IPS-18c (cell line): ENCODE measurements around the gene ZDHHC7.

Experiments used
- H3K4me3 ChIP-seq: 2 replicates; pipeline ENCODE4 v1.7.0; 2013; ENCODE audit warnings: low read depth, mild to moderate bottlenecking, low read length, moderate library complexity; ENCODE audit not compliant: insufficient read depth
- H3K9me3 ChIP-seq: one replicate; pipeline ENCODE4 v1.6.1; 2013; ENCODE audit warnings: mild to moderate bottlenecking, low read length, moderate library complexity; ENCODE audit not compliant: control insufficient read depth, insufficient read depth

The ZDHHC7 gene

DNA sequence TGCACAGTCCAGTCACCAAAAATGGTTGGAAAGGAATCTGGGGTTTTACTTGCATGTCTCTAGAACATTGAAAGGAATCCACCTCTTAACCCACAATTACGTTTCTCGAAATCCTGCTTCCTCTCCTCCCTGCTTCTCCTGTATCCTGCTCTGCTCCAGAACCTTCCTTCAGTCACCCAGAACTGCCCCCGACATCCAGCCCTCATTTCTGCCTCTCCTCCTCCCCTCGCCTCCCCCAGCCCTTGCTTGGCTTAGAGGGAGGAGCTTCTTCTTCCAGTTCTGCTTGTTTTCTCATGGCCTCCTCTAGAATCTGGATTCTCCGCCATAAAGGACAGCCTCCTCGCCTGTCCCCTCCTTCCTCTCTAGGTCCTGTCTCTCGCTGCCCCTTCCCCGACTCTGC, 48.3 kb downstream of the ZDHHC7 start:
- H3K4me3 ChIP-seq = no peak overlapping the region
- no peaks in the 10 kb centered on the region for H3K9me3 ChIP-seq

DNA sequence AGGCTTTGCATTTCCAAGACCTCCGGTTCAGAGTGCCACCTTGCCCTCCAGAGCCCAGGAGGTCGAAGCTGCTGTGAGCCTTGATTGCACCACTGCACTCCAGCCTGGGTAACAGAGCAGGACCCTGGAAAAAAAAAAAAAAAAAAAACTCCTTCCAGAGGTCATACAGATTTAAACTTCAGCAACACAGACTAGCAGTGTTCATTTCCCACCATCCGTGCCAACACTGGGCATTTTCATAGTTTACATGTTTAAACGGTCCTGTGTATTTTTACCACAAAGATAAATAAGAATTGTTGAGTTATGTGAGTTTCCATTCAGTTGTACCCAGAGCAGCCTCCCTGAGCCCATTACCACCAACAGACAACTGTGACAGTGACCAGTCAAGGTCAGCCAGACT, 50.4 kb downstream of the ZDHHC7 start:
- Histone ChIP-seq H3K4me3 (no peak overlapping the region), H3K9me3 (no peaks in the 10 kb centered on the region)

DNA sequence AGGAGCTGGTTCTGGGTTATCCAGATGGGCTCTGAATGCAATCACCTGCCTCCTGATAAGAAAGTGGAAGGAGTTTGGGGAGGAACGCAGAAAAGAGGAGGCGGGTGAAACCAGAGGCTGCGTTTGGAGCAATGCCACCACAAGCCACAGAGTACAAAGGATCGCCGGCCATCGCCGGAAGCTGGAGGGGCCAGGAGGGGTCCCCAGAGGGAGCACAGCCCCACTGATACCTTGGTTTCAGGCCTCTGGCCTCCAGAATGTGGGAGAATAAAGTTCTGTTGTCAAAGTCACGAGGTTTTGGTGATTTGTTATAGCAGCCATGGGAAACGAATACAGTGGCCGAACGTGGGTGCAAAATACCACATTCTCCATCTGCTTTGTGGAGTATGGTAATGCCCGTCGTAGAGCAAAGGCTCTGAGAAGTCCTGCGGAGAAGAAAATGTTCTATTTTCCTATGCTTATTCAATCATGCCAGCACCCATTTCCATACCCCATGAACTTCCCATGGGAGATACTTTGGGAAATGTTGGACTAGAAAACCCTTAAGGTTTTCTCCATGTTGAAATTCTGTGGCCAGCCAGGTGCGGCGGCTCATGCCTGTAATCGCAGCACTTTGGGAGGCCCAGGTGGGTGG, 51.4 kb downstream of the ZDHHC7 start:
- Histone ChIP-seq H3K9me3 (no peaks in the 10 kb centered on the region), H3K4me3 (no peak overlapping the region)

DNA sequence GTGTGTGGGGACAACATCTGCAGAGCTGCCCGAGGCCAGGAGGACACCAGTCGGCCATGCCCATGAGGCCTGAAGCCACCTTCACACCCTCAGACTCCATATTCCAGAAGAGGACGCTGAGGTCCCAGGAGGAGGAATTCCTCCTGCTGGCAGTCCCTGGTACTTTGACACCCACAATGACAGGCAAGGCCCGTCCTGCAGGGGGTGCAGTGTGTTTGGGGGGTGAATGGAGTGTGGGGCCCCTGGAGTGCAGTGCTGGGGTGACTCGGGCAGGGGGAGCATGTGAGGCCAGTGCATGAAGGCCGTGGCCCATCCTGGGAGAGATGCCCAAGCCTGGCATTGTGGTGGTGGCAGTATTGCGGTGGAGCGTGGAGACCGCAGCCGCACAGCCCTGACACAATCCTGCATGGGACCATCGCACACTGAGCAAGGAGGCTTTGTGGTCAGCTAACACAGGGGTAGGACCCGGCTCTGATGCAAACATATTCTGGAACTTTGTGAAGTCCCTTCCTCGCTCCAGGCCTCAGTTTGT, 52.2 kb downstream of the ZDHHC7 start:
- no peaks in the 10 kb centered on the region for H3K9me3 ChIP-seq
- no peak overlapping the region for H3K4me3 ChIP-seq

DNA sequence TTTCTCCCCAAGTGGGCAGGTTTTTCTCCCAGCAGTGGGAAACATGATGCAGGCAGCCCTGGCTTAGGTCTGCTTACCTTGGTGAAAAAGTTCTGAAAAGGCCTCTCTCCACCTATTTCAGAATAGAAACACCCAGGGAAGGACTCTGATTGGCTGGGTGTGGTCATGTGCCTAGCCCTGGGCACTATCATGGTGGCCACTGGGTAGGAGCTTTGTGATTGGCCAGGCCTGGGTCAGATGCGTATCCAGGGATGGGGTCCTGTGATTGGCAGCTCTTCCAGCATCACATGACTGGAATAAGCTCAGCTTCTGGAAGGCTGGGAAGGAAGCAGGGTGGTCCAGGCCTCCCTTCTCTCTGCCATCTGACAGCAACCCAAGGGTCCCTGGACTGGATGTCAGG, 53.5 kb downstream of the ZDHHC7 start:
- no peak overlapping the region for H3K4me3 ChIP-seq
- no peaks in the 10 kb centered on the region for H3K9me3 ChIP-seq

DNA sequence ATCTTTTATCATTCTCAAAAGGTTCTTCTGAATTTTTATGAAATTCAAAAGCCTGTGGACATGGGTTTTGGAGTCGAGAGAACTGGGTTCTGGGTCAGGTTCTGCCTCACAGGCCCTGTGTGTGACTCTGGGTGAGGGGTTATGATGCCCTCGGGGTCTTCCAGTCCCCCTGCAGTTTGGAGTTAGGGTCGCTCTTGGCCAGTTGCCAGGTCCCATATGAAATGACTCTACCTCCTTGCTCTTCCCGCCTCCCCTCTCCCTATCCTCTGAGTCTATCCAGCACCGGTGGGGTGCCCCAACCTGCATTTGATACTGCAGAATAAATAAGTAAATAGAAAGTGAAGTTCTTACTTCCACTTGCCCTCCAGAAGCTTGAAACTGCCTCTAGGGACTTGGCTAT, 54.1 kb downstream of the ZDHHC7 start:
- Histone ChIP-seq H3K4me3 (no peak overlapping the region), H3K9me3 (no peaks in the 10 kb centered on the region)

DNA sequence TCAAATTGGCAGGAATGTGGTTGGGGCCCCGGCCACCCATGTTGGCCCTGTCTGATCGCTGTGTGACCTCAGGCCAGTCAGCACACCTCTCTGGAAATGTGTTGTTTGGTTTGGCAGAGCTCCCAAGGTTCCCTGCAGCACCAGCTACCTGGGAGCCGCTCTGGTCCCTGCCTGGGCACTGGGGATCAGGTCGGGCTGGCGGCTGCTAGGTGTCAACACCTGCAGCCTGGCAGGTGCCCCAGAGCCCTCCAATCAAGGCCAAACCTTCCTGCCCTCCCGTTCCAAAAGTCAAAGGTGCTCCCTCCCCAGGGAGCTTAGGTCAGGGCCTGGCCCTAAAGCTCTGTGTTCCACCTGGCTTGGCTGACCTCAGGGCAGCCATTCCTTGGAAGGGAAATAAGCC, 55.9 kb downstream of the ZDHHC7 start:
- H3K9me3 ChIP-seq = no peaks in the 10 kb centered on the region
- no peak overlapping the region for H3K4me3 ChIP-seq

DNA sequence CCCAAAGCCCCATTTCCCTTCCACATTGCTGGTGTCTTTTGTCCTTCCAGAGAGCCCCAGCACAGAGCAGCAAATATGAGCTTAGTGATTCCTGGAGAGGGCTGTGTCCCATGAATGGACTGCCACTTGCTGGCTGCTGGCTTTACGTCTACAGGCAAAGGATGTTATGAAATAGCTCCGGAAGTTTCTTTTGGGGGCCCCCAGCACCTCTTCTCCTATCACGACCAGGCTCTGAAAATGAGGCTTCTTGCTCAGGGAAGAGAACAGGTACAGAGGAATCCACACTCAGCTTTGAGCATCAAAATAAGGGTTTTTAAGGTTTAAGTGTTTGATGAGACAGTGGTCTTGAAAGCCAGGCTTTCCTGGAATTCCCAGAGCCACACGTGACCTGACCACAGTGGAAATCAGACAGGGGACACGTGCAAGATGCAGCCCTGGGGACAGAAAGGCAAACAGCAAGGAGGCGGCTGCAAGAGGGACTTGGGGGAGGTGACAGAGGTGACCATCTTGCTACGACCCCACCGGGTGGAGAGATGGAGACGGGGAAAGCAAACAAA, 58.1 kb downstream of the ZDHHC7 start:
- Histone ChIP-seq H3K9me3 (no peaks in the 10 kb centered on the region), H3K4me3 (no peak overlapping the region)

DNA sequence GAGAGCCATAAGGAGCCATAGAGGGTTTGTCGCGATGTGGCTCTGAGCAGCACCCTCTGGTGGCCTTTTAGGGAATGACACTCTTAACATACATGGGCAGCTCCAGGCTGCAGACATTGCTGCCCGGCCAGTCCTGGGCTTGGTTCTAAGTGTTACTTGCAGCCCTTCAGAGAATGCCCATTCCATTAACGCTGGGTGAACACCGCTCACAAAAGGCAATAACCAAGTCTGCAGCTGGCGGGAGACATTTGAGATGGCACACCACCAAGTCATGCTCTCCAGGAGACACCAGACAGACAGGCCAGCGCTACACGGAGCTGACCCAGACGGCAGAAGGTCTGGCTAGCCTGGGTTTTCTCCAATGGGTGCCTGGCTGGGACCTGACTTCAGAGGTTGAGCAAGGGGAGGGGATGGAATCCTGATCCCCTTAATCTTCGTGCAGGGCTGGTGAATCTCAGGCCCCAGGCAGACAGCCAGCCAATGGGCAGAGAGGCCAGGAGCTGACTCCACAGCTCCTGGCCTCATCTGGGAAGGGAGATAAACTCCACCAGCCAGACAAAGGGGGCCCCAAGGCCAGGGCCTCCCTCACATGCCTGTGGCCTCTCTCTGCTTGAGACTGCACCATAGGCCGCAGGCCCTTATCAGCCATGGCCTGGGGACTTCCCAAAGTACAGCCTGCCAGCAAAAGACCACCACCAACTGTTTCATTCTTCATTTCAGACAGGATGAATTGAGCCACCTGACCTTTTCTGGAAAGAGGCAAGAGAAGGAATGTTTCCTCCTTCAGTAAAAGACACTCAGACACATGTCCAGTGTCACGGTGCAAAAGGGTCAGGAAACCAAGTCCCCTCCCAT, 58.8 kb downstream of the ZDHHC7 start:
- Histone ChIP-seq H3K9me3 (no peaks in the 10 kb centered on the region), H3K4me3 (no peak overlapping the region)

DNA sequence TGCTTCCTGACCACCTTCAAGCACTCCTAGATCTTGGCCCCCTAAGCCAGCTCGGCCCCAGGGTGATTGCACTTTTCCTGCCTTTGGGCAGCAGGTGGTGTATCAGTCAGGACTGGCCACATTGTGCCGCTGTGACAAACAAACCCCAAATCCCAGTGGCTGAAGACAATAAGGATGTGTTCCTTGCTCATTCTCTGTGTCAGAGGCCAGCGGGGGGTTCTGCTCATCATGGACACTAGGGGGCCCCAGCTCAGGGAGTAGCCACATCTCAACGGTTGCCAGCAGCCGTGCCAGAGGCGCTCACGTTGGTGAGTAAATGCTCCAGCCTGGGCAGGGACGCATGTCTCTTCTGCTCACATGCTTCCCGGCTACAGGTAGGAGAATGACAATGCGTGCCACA, 60.4 kb downstream of the ZDHHC7 start:
- Histone ChIP-seq H3K9me3 (no peaks in the 10 kb centered on the region), H3K4me3 (no peak overlapping the region)

DNA sequence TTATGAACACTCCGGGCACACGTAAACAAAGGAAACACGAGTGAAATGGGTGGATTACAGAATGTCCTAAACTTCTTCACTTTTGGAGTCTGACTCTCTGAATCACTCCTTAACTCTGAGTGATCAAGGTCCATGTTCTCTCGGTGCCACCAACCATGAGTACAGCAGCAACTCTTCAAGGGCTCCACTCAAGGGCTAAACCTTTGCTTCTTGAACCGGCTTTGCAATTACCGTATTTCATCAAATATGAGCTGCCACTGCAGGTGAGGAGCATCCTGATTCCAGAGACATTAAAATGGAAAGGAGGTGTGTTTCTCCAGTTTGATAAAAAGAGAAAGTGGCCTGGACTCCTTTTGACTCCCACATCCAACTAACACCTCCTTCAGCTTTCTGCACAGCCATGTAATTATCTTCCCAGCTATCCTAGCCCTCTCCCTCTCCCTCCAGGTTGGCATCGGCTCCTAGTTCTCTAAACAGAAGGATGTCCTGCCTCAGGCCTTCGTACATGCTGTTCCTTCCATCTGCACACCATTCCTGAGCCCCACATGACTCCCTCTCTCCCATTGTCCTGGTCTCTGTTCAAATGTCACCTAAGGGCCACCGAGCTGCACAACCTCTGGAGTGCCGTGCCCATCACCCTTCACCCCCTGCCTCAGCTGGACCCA, 61.4 kb downstream of the ZDHHC7 start:
- no peak overlapping the region for H3K4me3 ChIP-seq
- H3K9me3 ChIP-seq = no peaks in the 10 kb centered on the region

DNA sequence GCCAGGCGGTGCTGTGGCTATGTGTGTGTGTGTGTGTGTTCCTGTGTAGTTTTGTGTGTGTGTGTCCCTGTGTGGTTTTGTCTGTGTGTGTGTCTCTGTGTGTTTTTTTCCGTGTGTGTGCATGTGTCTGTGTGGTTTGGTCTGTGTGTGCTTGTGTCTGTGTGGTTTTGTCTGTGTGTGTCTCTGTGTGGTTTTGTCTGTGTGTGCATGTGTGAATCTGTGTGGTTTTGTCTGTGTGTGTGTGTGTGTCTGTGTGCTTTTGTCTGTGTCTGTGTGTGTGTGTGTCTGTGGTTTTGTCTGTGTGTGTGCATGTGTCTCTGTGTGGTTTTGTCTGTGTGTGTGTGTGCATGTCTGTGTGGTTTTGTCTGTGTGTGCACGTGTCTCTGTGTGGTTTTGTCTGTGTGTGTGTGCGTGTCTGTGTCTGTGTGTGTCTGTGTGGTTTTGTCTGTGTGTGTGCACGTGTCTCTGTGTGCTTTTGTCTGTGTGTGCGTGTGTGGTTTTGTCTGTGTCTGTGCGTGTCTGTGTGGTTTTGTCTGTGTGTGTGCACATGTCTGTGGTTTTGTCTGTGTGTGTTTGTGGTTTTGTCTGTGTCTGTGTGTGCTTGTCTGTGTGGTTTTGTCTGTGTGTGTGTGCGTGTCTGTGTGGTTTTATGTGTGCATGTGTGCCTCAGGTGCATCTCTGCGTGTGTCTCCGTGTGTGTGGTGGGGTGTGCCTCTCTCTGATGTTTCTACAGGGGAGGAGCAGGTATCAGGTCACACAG, 62.3 kb downstream of the ZDHHC7 start:
- Histone ChIP-seq H3K9me3 (no peaks in the 10 kb centered on the region), H3K4me3 (no peak overlapping the region)

DNA sequence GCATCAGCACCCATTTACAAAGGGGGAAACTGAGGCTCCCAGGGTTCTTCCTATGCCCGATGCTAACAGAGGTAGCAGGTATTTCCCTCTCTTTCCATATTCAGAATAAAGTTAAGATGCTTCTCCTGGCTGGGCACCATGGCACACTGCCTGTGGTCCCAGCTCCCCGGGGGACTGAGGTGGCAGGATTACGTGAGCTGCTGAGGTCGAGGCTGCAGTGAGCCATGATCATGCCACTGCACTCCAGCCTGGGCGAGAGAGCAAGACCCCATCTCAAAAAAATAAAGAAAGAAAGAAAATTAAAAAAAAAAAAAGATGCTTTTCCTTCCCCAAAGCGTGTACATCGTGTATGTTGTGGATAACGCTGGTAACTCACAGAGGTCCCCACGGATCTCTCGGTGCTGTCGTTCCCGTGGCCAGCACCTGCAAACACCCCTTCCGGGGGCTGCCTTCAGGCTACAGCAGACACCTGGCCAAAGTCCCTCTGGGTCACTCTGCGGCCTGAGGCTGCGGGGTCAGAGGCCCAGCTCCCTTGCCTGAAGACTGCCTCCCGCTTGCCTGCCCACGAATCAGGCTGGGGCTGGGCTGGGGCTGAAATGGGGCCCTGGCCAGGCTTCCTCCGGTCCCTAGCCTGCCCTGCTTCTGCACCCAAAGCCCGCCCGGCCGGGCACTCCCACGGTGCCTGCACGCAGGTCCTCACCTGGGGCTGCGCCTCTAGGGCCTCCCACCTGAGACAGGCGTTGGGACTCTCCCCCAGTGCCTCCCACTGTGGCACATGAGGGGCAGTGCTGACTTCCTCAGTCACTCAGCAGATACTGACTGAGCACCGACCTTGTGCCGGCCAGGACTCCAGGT, 63.1 kb downstream of the ZDHHC7 start:
- Histone ChIP-seq H3K4me3 (no peak overlapping the region), H3K9me3 (no peaks in the 10 kb centered on the region)

DNA sequence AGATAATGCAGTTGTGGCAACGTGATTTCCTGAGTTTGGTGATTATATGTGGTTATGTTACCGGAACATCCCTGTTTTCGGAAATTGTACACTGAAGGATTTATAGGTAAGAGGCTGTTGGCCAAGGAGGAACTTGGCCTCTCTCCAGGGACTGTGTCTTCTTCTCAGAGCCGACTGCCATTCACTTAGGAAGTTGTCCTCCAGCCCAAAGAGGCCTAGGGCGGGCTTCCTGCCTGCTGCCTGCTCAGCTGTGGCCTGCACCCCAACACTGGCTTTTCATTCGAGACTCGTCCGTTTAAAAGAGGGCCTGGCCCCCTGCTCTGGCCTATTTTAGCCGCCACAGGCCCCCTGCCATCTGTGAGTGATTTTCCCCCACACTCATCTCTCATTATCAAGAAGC, 64.3 kb downstream of the ZDHHC7 start:
- H3K9me3 ChIP-seq = no peaks in the 10 kb centered on the region

DNA sequence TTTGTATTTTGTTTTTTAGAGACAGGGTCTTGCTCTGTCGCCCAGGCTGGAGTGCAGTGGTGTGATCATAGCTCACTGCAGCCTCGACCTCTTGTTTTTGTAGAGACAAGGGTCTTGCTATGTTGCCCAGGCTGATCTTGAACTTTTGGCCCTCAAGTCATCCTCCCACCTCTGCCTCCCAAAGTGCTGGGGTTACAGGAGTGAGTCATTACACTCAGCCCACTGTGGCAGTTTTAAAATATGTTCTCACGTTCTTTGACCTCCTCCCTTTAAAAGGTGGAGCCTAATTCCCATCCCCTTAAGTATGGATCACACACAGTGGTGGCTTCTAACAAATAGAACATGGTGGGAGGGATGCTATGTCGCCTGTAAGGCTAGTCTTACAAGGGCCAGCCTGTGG, 67.7 kb downstream of the ZDHHC7 start:
- H3K4me3 ChIP-seq = no peak overlapping the region
- H3K9me3 ChIP-seq = no peaks in the 10 kb centered on the region

More for the DNA sequence above, 64.3 kb downstream of the ZDHHC7 start:
- H3K4me3 ChIP-seq = no peak overlapping the region

DNA sequence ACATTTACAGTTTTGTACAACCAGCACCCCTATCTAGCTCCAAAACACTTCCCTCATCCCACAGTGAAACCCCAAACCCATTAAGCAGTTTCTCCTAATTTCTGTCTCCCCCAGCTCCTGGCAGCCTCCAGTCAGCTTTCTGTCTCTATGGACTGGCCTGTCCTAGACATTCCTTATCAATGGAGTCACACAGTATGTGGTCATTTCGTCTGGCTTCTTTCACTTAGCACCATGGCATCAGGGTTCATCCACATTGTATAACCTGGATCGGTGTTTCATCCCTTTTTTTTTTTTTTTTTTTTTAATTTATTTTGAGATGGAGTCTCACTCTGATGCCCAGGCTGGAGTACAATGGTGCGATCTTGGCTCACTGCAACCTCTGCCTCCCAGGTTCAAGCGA, 68.5 kb downstream of the ZDHHC7 start:
- H3K9me3 ChIP-seq = no peaks in the 10 kb centered on the region
- H3K4me3 ChIP-seq = no peak overlapping the region
